GM18867 (cell line): ENCODE measurements around the gene CD48.

Source experiments
- ATAC-seq: cut with Tn5 transposase; IDR thresholded peaks from one replicate; pipeline ENCODE4 v1.9.1; 2021; ENCODE audit warnings: mild to moderate bottlenecking, moderate library complexity; ENCODE audit not compliant: unreplicated experiment

The CD48 gene

DNA sequence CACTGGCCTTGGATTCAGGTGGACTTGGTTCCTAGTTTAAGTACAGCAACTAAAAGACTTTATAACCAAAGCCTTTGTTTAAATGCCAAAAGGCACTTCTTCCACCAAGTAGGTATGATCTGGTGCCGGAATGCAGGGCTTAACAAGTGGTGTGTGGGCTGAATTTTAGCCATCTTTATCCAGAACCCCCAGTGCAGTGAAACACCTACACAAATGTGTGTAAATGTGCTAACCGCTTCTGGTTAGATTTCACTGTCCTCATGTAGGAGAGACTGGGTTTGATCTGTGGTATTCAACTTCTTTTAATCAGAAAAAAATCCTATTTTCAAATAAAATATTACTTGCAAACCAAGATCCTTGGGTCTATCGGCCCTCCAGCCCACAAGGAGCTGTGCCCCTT, 75.1 kb downstream of the CD48 start:
- no peak for ATAC-seq

DNA sequence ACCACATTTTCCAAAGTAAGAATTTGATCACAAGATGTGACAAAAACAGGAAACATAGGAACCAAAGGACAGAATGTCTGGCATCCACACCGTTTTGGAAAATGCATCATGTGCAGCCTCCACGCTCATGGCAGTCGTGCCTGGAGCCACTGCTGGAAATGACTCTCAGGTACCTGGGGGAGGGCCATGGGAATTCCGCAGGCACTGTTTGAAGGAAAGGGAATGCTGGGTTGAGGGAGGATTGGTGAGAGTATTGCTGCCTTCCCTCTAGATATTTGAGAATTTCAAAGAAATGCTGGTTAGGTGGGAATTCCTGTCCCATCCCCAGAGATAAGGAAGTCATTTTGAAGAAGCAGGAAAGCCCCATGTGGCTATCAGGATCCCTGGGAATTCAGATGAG, 75.5 kb downstream of the CD48 start:
- ATAC-seq, result no peak

DNA sequence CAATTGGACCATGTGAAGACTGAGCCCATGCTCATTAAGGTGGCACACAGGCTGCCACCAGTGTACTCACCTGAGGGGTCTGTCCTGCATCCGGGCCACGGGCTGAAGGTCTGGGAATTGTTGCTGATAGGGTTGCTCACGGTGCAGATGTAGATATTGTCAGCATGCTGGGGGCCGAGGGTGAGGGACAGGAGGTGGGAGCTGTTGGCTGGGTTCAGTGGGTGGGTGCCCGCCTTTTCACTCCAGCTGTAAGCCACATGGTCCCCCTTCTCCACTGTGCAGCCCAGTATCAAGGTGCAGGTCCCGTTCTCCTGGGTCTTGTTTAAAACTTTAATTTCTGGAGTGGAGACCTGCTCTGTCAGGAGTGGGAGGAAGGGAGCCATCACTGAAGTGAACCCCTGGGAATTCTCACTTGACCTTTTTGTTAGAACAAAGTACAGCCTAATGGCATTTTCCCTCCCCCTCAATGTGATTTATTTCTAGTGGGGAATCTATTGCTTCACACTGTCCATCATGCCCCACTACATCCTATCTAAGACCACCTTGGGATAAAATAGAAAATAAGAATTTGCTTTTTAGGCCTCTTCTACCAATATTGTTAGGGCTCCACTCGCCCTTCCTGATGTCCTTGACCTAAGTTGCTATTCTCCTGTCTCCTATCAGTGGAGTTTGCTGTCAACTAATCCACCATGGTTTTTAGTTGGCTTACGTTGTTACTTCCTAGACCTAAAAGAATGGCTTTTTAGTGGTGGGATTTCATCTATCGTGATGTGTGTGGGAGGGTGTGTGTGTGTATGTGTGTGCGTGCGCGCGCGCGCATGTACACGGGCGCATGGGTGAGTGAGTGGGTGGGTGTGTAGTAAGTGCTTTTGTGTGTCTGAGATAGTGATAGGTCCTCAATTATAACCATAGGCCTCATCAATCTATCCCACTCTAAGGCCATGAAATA, 76.8 kb downstream of the CD48 start:
- no peak for ATAC-seq

DNA sequence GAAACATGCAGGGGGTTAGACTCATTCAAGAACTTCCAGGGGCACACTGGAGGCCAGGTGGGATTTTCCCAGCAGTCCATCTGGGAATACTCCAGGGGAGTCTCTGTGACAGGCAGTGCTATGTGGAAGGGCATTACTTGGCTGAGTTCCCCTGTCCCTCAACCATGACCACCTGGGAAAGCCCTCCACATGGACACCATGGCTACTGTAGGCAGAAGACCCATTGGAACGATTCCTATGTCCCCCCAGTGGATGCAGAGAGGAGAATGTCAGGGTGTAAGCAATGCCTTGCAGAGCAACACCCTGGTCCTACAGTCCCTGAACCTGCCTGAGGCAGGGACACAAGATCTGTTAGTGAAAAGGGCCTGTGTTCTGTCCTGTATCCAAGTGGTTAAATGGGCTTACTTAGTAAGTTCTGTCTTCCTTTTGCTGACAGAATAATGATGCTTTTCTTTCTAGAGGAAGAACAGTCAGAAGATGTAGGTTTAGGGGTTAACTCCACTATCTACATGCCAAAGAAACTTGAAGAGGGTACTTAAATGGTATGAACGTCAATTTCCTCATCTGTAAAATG, 78.2 kb downstream of the CD48 start:
- no peak for ATAC-seq

DNA sequence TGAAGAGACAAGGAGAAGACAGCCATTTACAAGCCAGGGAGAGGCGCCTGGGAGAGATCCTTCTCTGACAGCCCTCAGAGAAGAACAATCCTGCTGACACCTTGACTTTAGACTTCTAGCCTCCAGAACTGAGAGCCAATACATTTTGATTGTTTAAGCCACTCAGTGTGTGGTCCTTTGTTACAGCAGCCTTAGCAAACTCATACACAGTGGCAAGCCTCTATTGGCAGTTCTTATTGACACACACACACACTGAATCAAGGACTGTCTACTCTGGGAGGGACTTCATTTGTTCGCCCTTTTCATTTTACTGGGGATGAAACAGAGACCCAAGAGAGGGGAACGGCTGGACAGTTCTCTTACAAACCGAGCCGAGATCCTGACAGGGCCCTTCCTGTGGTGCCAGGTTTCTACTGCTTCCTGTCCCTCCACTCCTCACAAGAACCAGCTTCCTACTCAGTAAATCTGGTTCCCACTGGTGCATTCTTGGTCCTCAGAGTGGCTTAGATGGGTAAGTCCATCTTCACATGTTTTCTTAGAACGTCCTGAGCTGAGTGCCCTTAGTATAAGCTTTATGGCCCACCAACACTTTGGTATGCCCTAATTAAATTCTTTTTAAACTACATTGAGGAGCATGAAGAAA, 79.5 kb downstream of the CD48 start:
- ATAC-seq, result no peak

DNA sequence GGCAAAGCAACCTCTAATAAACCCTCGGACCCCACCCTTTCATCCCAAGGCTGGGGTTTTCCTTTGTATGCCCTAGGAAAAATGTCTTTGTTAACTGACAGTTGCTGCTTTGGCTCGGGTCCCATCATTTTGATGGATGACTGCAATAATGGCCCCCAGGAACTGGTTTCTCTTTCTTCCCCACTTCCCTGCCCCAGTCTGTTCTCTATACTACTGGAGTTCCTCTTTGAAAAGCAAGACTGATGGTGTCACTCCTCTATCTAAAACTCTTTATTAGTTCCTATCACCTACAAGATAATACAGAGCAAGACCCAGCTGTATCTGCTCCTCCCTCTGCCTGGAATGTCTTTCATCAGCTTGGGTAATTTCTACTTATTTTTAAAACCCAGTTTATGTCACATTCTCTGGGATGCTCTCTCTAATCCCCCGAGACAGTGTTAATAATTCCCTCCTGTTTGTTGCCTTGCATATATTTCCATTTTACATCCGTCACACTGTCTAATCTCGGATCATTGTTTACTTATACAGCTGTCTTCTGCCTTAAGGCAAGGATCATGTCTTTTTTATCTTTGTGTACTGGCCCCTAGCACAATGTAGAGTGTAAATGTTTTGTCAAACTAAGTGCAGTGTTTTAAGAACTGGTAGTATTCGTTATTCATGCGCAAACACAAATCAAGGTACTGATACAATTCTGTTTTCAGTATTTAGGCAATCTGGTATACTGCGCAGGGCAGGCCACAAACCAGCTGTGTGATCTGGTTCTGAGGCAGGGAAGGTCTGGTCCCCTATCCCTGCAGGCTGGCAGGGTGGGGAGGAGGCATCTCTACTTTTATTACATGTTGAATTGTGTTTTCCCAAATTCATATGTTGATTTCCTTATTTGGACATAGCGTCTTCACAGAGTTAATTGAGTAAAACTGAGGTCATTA, 80.8 kb downstream of the CD48 start:
- ATAC-seq, result no peak

DNA sequence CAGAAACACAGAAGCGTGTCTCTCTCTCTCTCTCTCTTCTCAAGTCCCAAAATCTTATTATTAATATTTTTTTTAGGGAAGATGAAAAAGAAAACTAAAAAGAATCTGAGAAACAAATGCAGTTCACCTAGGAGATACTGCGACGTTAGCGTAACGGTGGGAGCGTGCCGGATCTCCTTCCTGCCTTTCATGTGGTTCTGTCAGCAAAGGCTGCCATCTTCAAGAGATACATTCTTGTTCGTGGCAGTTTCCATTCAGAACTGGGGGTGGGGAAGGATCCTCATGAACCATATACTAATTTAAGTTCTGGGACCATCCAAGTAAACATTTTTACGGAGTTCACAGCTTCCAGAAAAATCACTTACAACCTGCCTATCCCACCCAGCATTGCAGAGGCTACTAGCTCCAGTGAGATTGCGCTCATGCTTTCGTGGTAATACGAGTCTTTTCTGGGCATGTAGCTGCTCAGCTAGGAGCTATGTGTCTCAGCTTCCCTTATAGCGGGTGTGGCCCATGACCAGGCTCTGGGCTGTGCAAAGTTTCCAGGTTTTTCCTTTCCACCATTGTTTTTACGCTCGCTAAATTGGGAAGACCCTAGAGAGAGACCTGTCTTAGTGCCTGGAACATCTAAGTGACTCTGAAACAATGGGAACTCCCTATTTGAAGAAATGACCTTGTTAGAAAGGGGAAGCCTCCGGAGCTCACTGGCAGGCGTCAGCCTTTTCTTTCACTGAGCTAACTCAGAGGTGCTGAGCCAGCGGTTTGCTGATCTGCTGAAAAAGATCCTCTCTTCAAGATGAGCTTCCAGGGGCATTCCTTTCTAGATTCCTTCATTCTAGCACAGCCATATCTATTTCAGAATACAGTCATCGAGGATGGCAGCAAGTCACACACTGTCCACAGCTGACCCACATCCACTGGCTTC, 82.1 kb downstream of the CD48 start:
- ATAC-seq, result no peak

DNA sequence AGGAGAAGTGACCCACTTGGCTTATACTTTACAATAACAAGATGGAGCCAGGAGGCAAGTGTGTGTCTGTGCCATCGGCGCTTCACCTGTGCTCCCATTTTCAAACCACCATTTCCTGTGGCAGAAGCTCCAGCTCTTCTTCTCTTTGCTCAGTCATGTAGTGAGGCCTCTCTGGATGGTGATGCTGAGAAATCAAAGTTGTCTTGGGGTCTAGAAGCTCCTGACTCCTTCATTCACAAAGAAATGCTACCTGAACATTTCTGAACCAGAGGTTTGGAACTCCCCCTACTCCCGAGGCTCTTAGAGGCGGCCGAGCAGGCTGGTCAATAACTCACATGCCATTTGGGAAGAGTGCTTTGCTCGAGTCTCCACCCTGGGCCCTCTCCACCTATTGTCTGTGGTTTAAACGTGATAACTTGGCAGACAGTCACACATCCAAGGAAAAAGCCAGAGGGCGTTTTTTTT, 82.8 kb downstream of the CD48 start:
- ATAC-seq, result no peak
